Measurements from ENCODE around the gene UBE2L6. TPM values are rescaled to one million over a fixed set of nuclear protein-coding genes. Genes with fewer than 3 reads are reported as not detected.

Gene UBE2L6
- polyA plus RNA-seq, 12 donors = 18.6 to 30.6 (median 24.4) TPM; not detected in 1

DNA sequence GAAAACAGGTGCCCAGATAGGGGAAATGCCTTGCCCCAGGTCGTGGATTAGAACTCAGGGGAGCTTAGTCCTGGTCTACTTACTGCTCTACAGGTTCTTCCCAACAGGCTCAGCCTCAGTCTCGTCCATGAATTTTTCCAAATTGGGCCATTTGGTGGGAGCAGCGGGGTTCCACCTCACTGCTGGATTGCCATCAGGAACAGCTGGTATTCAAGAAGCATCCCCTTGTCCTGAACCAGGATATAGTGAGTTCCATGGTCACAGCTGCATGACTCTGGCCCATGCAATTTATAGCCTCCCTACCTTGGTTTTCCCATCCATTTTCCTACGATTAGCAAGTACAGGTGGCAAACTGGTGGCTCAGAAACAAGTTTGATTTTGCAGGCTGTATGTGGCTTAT is 6.6 kb upstream of the UBE2L6 start:
- DNase-seq = no peak

DNA sequence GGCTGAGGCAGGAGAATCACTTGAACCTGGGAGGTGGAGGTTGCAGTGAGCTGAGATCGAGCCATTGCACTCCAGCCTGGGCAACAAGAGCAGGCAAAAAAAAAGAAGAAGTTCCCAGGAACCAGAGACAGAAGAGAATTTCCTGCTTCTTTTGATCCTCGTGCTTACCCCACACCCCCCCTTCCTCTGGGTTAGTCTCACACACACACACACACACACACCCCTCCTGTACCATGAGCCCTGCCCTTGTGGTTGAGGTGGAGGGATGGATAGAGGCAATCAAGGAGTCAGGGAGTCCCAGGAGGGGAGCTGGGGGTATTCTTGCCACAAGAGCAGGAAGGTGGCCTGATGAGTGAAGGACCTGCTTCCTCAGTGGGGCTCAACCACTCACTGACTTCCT is 4.1 kb upstream of the UBE2L6 start:
- no peak for DNase-seq

DNA sequence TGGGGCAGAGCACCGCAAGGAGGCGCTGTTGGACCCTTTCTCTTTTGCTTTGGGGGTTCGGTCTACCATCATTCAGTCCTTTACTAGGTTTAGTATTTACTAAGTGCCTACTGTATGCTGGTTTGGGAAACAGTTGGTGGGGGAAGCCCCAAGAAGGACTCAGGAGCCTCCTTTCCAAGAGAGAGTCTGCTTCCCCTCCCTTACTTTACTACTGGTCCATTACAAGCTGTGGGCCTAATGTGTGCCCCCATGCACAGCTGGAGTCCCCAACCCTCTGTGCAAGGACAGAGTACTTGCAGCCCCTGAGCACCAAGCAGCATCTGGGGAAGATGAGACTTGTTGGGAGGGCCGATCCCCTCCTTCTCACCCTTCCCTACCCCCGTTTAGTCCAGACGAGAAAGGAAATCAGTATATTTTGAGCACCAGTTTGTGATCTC is 876 bp upstream of the UBE2L6 start:
- peak; percentile 87 for DNase-seq

DNA sequence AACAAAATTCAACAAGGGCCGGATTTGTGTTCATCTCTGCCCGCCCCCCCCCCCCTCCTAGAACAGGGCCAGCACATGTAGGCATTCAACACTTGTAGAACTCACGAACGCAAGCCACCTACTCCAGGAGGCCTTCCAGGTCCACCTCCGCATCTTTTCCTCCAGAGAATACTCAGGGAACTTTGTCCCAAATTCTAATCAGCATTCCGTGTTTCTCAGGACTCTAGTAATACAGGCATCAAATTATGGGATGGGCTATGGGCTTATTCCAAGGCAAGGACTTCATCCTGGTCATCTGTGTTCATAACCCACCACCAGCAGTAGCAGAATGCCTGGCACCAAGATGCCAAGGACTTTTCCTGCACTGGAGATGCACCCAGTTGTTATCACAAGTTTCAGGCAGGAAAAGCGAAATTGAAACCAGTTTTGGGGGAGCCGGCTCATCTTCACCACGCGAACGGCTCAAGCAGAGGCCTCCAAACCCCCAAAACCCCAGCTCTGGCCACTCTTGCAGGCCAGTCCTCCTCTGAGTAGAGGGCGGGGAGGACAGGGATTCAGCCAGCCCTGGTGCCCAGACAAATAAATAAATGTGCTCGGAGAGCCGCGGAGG is 462 bp downstream of the UBE2L6 start:
- peak; percentile 35 for DNase-seq

DNA sequence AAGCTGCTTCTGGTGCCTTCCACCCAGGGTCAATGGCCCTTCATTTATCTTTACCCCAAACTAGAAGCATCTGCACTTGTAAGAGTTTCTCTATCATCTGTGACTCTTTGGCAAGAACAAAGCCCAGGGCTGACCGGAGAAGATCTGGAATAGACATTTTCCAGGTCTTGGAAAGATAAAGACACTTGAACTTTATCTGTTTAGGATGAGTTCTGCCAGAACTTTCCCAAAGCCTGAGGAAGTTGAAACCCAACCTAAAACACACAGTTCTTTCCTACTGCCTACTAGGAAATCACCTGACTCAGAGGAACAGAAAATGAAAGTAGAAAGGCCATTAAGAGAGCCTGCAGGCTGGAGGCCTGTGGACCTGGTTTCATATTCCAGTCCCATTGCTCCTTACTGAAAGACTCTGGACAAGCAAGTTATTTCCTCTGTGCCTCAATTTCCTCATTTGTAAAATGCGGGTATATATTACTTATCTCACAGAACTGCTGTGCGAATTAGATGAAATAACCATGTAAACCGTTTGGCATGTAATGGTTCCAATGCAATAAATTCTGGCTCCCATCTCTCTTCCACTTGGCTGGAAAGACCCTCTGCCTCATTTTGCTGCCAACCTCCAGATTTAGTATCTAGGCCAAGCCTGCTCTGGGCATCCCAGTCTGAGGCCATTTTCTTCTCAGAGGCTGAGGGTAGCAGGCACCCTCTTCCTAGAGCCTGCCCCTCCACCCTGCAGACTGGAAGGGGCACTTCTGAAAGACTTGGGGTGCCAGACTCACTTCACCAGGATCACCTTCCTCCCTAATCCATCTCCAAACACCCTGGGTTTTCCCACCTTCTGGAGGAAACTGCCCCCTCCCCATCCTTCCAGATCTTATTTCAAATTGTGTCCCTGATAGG is 1.2 kb downstream of the UBE2L6 start:
- DNase-seq = peak; percentile 46

DNA sequence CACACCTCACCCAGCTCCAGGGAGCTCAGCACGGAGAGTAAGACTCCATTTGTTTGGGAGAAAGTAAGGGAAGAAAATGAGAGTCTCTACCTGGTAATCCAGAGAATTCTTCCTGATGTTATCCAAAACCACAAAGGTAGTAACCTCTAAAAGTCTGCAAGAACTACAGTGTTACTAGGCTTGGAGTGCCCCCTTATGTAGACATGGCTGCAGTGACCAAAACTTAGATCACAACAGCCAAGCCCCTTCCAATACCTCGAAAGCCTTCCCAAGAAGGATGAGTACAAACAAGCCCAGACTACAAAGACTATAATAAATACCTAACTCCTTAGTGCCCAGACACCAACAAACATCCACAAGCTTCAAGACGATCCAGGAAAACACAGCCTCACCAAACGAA is 4.9 kb downstream of the UBE2L6 start:
- no peak for DNase-seq

DNA sequence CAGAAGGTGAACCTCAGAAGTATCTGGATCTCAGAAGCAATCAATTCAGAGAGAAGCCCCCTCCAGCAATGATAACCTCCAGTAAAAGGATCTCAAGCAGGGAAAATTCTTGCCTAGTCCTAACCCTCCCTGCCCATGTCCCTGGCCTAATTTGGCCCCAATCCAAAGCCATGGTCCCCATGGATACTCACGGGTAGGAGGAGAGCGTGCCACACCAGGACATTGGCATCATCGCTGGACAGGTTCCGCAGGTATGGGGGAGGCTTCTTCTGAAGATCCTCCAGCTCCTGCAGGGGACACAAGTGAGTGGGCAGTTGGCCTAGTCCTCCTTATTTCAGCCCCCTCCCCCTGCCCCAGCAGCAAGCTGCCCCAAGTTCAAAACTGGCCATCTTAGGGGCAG is 7.3 kb downstream of the UBE2L6 start:
- DNase-seq = no peak

DNA sequence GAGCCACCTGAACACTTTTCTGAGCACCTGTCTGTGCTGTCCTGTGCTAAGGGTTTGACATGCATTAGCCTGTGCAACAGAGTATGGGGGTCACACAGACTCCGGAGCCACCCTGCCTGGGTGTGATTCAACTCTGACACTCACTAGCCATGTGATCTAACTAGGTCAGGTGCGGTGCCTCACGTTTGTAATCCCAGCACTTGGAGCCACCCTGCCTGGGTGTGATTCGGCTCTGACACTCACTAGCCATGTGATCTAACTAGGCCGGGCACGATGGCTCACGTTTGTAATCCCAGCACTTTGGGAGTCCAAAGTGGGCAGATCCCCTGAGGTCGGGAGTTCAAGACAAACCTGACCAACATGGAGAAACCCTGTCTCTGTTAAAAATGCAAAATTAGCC is 11.4 kb downstream of the UBE2L6 start:
- DNase-seq = no peak

DNA sequence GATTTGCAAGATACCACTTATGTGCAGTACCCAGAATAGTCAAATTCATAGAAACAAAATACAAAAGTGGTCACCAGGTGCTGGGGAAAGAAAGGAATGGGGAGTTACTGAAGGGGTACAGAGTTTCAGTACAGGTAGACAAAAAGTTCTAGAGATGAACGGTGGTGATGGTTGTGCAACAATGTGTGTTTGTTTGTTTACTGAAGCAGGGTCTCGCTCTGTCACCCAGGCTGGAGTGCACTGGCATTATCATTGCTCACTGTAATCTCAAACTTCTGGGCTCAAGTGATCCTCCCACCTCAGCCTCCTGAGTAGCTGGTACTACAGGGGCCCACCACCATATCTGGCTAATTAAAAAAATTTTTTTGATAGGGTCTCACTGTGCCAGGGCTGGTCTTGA is 12.1 kb downstream of the UBE2L6 start:
- no peak for DNase-seq

DNA sequence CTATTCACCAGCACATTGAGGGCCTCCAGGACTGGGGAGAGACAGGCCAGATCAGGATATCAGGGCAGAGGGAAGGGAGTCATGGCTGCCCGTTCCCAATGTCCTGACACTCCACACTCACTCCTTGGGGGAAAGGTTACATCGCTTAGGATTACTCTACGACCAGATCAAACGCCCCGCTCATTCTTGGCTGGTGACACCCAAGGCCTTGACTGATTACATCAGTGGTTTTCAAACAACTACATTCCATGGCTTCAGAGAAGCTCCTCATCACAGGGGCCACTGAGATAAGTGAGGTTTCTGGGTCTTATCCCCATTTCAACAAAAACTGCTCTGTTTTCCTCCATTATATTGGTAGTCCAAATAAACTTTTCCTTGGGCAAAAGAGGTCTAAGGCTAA is 15.0 kb downstream of the UBE2L6 start:
- no peak for DNase-seq

DNA sequence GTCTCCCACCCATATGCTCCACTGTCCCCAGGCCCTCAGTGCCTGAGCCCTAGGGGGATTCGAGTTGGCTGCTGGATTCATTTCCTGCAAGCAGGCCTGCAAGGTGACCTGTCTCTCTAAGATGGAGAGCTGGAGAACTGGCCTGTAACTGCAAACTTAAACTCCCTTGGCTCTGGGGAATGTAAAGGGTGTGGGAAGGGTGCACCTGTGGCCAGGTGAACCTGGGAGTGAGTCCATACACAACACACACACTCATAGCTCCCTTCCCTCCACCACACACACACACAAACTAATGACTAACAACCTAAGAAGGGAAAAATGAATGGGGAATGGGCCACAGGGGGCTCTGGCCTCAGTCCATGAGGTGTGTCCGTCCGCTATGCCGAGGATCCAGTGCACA is 15.5 kb downstream of the UBE2L6 start:
- DNase-seq = no peak

DNA sequence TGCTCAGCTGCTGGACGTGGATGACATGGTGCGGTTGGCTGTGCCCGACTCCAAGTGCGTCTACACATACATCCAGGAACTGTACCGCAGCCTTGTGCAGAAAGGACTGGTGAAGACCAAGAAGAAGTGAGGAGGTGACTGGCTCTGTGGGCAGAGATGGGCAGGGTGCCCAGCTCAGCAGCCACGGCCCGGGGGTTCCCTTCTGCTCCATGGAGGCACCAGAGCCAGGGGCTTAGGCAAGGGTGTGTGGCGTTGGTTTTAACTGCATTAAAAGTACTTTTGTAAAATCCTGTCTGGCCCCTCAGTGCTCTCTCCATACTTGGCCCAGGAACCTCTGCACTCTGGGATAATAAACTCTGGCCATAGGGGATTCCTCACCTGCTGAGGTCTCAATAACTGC is 17.5 kb downstream of the UBE2L6 start:
- no peak for DNase-seq

DNA sequence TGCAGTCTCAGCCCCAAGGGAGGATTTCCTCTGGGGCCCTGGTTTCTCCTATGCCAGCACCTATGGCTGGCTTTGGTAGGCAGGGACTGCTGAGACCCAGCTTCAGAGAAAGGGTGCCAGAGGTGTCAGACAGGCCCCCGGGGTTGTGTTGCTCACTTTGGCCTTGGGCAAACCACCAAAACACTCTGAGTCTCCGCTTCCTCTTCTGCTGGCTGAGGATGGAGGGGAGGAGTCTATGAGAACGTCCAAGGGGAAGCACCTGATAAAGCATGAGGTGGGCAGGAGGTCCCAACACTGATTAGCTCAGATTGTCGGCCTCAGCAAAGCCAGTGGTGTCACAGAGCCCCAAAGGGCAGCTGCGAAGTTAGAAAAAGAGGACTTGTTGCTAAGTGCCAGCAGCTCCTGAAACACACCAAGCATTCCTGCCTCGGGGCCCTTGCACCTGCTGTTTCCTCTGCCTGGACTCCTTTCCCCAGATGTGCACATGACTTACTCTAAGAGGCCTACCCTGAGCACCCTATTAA is 19.6 kb downstream of the UBE2L6 start:
- DNase-seq = no peak

DNA sequence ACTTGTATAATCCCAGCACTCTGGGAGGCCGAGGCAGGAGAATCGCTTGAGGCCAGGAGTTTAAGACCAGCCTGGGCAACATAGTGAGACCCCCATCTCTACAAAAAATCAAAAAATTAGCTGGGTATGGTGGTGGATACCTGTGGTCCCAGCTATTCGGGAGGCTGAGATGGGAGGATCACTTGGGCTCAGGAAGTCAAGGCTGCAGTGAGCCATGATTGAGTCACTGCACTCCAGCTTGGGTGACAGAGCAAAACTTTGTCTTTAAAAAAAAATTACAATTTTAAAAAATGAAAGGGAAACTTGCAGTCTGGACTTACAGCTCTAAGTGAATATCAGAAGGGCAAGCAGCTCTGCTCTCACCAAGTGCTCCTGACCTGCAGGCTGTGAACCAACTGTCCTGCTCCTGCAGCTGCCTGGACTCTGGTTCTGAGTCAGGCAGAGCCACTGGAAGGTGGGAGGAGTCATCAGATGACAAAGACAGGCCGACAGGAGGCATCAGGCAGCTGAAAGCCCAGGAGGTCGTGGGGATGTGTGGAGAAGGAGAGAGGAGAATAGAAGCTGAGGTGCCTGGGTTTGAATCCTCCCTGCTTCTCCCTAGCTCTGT is 20.5 kb downstream of the UBE2L6 start:
- no peak for DNase-seq

DNA sequence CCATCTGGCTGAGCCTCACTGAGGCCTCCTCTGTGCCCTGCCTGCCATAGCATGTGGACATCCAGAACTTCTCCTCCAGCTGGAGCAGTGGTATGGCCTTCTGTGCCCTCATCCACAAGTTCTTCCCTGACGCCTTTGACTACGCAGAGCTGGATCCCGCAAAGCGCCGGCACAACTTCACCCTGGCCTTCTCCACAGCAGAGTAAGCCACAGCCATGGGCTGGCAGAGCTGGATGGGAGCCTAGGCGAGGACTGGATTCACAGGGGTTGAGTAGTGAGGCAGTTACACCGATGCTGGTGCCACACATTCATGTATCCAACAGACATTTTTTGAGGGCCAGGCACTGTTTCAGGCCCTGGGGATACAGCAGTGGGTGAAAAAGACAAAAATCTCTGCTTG is 21.0 kb downstream of the UBE2L6 start:
- DNase-seq = no peak

DNA sequence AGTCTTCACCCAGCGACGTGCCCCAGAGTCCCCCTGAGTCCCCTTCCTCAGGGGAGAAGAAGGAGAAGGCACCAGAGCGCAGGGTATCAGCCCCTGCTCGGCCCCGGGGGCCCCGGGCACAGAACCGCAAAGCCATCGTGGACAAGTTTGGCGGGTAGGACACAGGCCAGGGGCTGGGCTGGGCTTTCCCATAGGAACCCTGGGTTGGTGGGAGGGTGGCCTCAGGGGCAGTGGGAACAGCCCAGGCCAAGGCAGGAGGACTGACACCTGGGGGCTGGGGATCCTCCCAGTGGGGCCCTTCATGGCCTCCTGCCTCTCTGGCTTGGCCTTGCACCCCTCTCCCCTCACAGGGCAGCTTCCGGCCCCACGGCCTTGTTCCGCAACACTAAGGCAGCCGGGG is 21.6 kb downstream of the UBE2L6 start:
- no peak for DNase-seq

DNA sequence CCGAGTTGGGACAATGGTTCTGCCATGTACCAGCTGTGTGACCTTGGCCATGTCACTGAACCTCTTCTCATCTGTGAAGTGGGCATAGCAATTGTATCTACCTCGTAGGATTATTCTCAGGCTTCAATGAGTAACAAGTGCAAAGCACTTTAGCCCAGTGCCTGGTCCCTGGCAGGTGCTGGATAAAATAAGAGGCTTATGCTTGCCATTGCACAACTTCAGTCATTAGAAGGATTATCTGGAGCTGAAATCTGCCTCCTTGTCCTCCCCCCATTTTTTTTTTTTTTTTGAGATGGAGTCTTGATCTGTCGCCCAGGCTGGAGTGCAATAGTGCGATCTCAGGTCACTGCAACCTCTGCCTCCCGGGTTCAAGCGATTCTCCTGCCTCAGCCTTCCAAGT is 22.9 kb downstream of the UBE2L6 start:
- DNase-seq = no peak

DNA sequence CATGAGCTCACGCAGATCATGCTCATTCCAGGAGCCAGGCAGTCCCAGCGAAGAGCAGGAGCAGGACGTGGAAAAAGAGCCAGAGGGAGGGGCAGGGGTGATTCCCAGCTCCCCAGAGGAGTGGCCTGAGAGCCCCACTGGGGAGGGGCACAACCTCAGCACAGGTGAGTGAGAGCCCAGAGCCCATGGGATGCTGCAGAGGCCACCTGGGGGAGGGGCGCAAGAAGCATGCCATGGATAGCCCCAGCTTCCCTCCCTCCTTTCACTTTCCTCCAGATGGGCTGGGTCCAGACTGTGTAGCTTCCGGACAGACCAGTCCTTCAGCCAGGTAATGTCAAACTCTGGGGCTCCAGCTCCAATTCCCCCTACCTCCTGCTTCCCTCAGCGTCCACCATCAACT is 23.9 kb downstream of the UBE2L6 start:
- DNase-seq = no peak

DNA sequence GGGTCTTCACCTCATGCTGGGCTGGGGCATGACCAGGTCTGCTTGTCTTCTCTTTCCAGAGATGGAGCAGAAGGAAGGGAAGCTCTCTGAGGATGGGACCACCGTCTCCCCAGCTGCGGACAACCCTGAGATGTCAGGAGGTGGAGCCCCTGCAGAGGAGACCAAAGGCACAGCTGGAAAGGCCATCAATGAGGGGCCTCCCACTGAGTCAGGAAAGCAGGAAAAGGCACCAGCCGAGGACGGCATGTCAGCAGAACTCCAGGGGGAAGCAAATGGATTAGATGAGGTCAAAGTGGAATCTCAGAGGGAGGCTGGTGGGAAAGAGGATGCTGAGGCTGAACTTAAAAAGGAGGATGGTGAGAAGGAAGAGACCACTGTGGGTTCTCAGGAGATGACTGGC is 24.9 kb downstream of the UBE2L6 start:
- DNase-seq = no peak

DNA sequence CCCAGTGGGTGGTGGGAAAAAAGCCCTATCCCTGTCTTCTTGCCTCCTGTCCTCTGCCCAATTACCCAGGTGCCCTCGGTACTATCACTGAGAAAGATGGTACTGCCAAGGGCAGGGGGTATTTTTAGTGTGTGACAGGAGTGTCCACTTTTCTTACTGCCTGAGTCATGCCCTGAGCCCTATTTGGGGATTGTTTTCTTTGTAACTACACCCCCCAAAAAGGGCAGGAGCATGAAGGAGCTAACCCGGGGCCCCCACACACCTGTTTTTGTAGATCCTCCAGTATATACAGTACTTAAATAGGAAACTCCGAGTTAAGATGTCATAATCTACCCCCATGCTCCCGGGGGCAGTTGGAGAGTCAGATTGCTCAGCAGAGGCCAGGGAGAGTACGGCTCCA is 26.3 kb downstream of the UBE2L6 start:
- no peak for DNase-seq

DNA sequence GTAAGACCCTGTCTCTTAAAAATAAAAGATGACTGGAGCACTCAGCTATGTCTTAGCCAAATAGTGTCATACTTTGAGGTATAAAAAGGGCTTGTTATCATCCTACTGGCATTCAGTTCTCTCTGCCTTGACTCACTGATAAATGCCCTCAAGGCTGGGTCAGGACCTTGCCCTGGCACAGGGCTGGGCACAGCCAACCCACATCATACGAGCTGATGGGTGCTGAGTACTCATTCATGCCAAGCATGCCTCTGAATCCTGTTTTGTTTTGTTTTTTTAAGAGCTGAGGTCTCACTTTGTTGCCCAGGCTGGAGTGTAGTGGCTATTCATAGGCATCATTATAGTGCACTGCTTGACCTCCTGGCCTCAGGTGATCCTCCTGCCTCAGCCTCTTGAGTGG is 28.1 kb downstream of the UBE2L6 start:
- DNase-seq = no peak

DNA sequence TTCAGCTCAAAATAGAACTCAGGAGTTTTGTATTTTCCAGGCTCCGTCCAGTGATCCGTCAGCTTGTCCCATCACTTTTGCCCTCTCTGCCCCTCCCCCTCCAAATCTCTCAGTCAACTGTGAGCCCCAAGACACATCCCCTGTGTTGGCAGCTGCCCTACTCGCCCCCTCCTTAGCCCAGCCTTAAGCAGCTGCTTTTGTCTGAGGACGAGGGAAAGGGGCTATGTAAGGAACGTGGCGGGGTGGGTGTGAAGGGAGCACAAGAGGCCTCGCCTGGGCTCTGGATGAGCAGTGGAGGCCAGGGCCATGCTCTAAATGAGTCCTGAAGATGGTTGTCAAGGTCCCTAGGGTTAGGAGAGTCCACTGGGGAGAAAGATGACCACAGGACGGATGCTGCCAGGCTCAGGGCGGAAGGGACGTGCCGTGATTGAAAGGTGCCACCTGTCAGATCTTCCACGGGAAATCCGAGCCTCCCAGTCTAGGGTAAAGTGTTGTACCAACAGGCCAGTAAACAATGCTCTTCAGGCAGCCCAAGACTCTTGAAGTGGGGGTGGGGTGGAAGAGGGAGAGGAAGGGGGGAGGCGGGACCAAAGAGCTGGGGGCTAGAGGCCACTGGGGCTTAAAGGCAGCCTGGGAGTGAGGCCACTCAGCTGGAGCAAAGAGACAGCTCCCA is 30.4 kb downstream of the UBE2L6 start, which contains the start of gene SMTNL1:
Gene SMTNL1, plus strand, starts transcription at position 649 of the 673 bp plus-strand sequence. CDS start 5,048 bp downstream, outside the sequence.
- DNase-seq = no peak

All from muscle of arm (tissue), 12 donors.